GM23338 (cell line): ENCODE measurements around the gene PARVB. TPM values are rescaled to one million over a fixed set of nuclear protein-coding genes. Genes with fewer than 3 reads are reported as not detected.

Source experiments
- ATAC-seq: fragments of 200-7000 bp; cut with Tn5 transposase; 3 replicates; pipeline ENCODE4 v1.9.1; 2020
- DNase-seq: peaks from one replicate; pipeline ENCODE4 v3.0.0-alpha.2; 2015; ENCODE audit warnings: low spot score
- H2AFZ ChIP-seq: fragments of 200-600 bp; sonication (generic); 2 replicates; pipeline ENCODE4 v1.8.0; 2016; ENCODE audit warnings: antibody characterized with exemption, mild to moderate bottlenecking, moderate library complexity
- H3F3A ChIP-seq: fragments of 200-600 bp; sonication (generic); replicated peaks from 2 replicates; pipeline ENCODE4 v1.8.0; 2017; ENCODE audit warnings: antibody characterized with exemption, mixed run types, low read depth
- H3K27ac ChIP-seq: fragments of 200-600 bp; sonication (generic); 2 replicates; pipeline ENCODE4 v1.6.1; 2016; ENCODE audit warnings: low read depth
- H3K27me3 ChIP-seq: fragments of 200-600 bp; sonication (generic); 2 replicates; pipeline ENCODE4 v1.8.0; 2016; ENCODE audit warnings: mild to moderate bottlenecking, mixed run types, moderate library complexity; ENCODE audit not compliant: insufficient read depth
- H3K36me3 ChIP-seq: fragments of 200-600 bp; sonication (generic); 2 replicates; pipeline ENCODE4 v1.8.0; 2016; ENCODE audit warnings: mild to moderate bottlenecking; ENCODE audit not compliant: insufficient read depth
- H3K4me1 ChIP-seq: fragments of 200-600 bp; sonication (generic); 2 replicates; pipeline ENCODE4 v1.8.0; 2016; ENCODE audit warnings: mild to moderate bottlenecking, moderate library complexity; ENCODE audit not compliant: insufficient read depth
- H3K4me2 ChIP-seq: fragments of 200-600 bp; sonication (generic); 2 replicates; pipeline ENCODE4 v1.7.1; 2017; ENCODE audit warnings: mixed run types
- H3K4me3 ChIP-seq: fragments of 200-600 bp; sonication (generic); 2 replicates; pipeline ENCODE4 v1.6.1; 2016; ENCODE audit warnings: mixed run types
- H3K79me2 ChIP-seq: fragments of 200-600 bp; sonication (generic); replicated peaks from 2 replicates; pipeline ENCODE4 v1.8.0; 2017; ENCODE audit warnings: mild to moderate bottlenecking; ENCODE audit not compliant: insufficient read depth
- H3K9me2 ChIP-seq: fragments of 200-600 bp; sonication (generic); 2 replicates; pipeline ENCODE4 v1.8.0; 2017; ENCODE audit not compliant: insufficient read depth
- H4K20me1 ChIP-seq: fragments of 200-600 bp; sonication (generic); replicated peaks from 2 replicates; pipeline ENCODE4 v1.8.0; 2017; ENCODE audit warnings: mild to moderate bottlenecking; ENCODE audit not compliant: insufficient read depth
- H3K27ac Mint-ChIP-seq: 2 replicates; pipeline ENCODE4 v1.8.0; 2020; ENCODE audit warnings: inconsistent platforms, mild to moderate bottlenecking, moderate library complexity, mixed read lengths
- H3K27me3 Mint-ChIP-seq: 3 replicates; pipeline ENCODE4 v1.8.0; 2022; ENCODE audit warnings: low read depth, mild to moderate bottlenecking, moderate library complexity, mixed read lengths, inconsistent platforms; ENCODE audit not compliant: insufficient read depth, poor library complexity
- H3K36me3 Mint-ChIP-seq: 3 replicates; pipeline ENCODE4 v1.8.0; 2021; ENCODE audit warnings: low read depth, mild to moderate bottlenecking, inconsistent platforms, moderate library complexity, mixed read lengths
- H3K4me1 Mint-ChIP-seq: 3 replicates; pipeline ENCODE4 v1.8.0; 2020; ENCODE audit warnings: mild to moderate bottlenecking, inconsistent platforms, mixed read lengths
- H3K4me3 Mint-ChIP-seq: 3 replicates; pipeline ENCODE4 v1.8.0; 2021; ENCODE audit warnings: moderate library complexity, mild to moderate bottlenecking, inconsistent platforms, mixed read lengths
- H3K9me3 Mint-ChIP-seq: 3 replicates; pipeline ENCODE4 v1.8.0; 2020; ENCODE audit warnings: moderate library complexity, mild to moderate bottlenecking, inconsistent platforms, mixed read lengths
- CREB1 ChIP-seq: fragments of 250-450 bp; sonication (Bioruptor Pico); IDR thresholded peaks from 2 replicates; pipeline ENCODE4 v1.5.0; 2020; ENCODE audit warnings: low read depth, mild to moderate bottlenecking, moderate library complexity
- EZH2 ChIP-seq: fragments of 200-600 bp; sonication (generic); IDR thresholded peaks from one replicate; pipeline ENCODE4 v1.8.0; 2017; ENCODE audit warnings: antibody characterized with exemption, mild to moderate bottlenecking, low read depth; ENCODE audit not compliant: unreplicated experiment
- EZH2phosphoT487 ChIP-seq: fragments of 200-600 bp; sonication (generic); IDR thresholded peaks from one replicate; pipeline ENCODE4 v1.8.1; 2018; ENCODE audit warnings: antibody characterized with exemption; ENCODE audit not compliant: unreplicated experiment
- NANOG ChIP-seq: IDR thresholded peaks from 2 replicates; pipeline ENCODE4 v1.6.1; 2016; ENCODE audit warnings: antibody characterized with exemption, borderline replicate concordance
- POLR2AphosphoS5 ChIP-seq: IDR thresholded peaks from 2 replicates; pipeline ENCODE4 v1.6.1; 2016; ENCODE audit warnings: antibody characterized with exemption, low read depth
- STAT1 ChIP-seq: IDR thresholded peaks from one replicate; pipeline ENCODE4 v1.6.1; 2016; ENCODE audit warnings: antibody characterized with exemption; ENCODE audit not compliant: unreplicated experiment
- ZNF114 ChIP-seq: fragments of 250-450 bp; sonication (Bioruptor Pico); IDR thresholded peaks from 2 replicates; pipeline ENCODE4 v1.5.0; 2020; ENCODE audit warnings: mild to moderate bottlenecking, moderate library complexity
- ZNF331 ChIP-seq: fragments of 250-450 bp; sonication (Bioruptor Pico); IDR thresholded peaks from 2 replicates; pipeline ENCODE4 v1.5.0; 2020; ENCODE audit warnings: low read depth, mild to moderate bottlenecking, moderate library complexity
- polyA plus RNA-seq: library from polyadenylated mRNA; unstranded; fragments of >200 nt; fragmentation: Nextera tagmentation; extraction: Ambion mirVana; gene quantifications from 2 replicates; pipeline ENCODE4 v1.2.1, GENCODE V29; 2016
- total RNA-seq: library from RNA; depleted of rRNA; stranded (reverse); fragments of >200 nt; shearing (Covaris generic); gene quantifications from 2 replicates; pipeline ENCODE4 v1.2.3, GENCODE V29; 2014
- TF ChIP-seq, protein P1 (sequence below): IDR thresholded peaks from 2 replicates; pipeline ENCODE4 v1.6.1; 2016; ENCODE audit warnings: antibody characterized with exemption
- TF ChIP-seq, protein P2 (sequence below): IDR thresholded peaks from one replicate; pipeline ENCODE4 v1.6.1; 2018; ENCODE audit warnings: antibody characterized with exemption; ENCODE audit not compliant: unreplicated experiment
- TF ChIP-seq, protein P3 (sequence below), 2 experiments: fragments of 200-600 bp in 1 of 2; sonication (generic) in 1 of 2; conservative IDR thresholded peaks; 2 replicates each; pipeline versions ENCODE4 v1.5.1 to v1.6.1; 2016 to 2017; ENCODE audit warnings: antibody characterized with exemption in 2 of 2, low read depth in 2 of 2, mild to moderate bottlenecking in 2 of 2, moderate library complexity in 1 of 2

PARVB gene
- total and polyA plus RNA-seq, 2 experiments from 2014 or later: 4.3 to 7.7 TPM

DNA sequence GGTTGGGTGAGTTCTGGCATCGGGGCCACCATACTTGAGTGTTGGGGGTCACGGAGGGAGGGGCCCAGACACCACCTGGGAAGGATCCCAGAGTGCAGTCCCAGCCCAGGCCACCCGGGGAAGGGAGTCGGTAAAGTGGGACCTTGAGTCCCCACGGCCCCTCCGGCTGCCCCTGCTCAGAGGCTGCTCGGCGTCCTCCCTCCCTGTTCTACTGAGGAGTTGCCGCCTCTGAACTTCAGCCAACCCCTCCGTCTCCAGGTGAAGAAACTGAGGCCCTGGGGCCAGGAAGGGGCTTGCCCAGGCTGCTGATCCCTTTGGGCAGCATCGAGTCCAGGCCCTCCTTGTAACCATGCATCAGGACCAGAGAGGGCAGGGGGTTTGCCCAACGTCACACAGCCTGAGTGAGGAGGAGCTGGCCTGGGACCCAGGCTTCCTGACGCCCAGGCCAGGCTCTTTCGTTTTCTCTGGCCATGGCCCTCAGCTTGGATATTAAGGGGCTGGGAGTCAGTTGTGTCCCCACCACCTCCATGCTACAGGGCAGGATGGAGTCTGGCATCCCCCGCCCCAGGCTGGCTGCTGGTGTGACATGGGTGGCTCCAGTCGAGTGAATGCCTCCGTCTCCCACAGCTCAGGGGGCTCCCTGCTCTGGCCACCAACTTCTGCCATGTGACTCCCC lies 157.9 kb downstream of the PARVB start:
- no peak overlapping the region for H3K4me2 ChIP-seq
- no peaks in the 10 kb centered on the region for H3K36me3 ChIP-seq
- H3K9me2 ChIP-seq: no peaks in the 10 kb centered on the region
- peaks cover 4% of the 10 kb centered on the region for H3K27me3 Mint-ChIP-seq
- no peak overlapping the region for H3K27ac ChIP-seq
- no peaks in the 10 kb centered on the region for H3K9me3 Mint-ChIP-seq
- TF ChIP-seq, protein P1, sequence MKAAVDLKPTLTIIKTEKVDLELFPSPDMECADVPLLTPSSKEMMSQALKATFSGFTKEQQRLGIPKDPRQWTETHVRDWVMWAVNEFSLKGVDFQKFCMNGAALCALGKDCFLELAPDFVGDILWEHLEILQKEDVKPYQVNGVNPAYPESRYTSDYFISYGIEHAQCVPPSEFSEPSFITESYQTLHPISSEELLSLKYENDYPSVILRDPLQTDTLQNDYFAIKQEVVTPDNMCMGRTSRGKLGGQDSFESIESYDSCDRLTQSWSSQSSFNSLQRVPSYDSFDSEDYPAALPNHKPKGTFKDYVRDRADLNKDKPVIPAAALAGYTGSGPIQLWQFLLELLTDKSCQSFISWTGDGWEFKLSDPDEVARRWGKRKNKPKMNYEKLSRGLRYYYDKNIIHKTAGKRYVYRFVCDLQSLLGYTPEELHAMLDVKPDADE: no peak
- no peak for TF ChIP-seq CREB1
- TF ChIP-seq ZNF114 (CRISPR knock-in tag): no peak
- TF ChIP-seq ZNF331 (CRISPR knock-in tag): no peak
- no peak for TF ChIP-seq EZH2phosphoT487
- TF ChIP-seq STAT1: no peak
- TF ChIP-seq, protein P2, sequence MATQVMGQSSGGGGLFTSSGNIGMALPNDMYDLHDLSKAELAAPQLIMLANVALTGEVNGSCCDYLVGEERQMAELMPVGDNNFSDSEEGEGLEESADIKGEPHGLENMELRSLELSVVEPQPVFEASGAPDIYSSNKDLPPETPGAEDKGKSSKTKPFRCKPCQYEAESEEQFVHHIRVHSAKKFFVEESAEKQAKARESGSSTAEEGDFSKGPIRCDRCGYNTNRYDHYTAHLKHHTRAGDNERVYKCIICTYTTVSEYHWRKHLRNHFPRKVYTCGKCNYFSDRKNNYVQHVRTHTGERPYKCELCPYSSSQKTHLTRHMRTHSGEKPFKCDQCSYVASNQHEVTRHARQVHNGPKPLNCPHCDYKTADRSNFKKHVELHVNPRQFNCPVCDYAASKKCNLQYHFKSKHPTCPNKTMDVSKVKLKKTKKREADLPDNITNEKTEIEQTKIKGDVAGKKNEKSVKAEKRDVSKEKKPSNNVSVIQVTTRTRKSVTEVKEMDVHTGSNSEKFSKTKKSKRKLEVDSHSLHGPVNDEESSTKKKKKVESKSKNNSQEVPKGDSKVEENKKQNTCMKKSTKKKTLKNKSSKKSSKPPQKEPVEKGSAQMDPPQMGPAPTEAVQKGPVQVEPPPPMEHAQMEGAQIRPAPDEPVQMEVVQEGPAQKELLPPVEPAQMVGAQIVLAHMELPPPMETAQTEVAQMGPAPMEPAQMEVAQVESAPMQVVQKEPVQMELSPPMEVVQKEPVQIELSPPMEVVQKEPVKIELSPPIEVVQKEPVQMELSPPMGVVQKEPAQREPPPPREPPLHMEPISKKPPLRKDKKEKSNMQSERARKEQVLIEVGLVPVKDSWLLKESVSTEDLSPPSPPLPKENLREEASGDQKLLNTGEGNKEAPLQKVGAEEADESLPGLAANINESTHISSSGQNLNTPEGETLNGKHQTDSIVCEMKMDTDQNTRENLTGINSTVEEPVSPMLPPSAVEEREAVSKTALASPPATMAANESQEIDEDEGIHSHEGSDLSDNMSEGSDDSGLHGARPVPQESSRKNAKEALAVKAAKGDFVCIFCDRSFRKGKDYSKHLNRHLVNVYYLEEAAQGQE: no peak
- TF ChIP-seq POLR2AphosphoS5: no peak
- no peaks in the 10 kb centered on the region for H3K27me3 ChIP-seq
- no peak overlapping the region for H3K27ac Mint-ChIP-seq
- H3K4me3 ChIP-seq: no peak overlapping the region
- H4K20me1 ChIP-seq: no peaks in the 10 kb centered on the region
- no peaks in the 10 kb centered on the region for H3F3A ChIP-seq
- H3K4me3 Mint-ChIP-seq: no peak overlapping the region
- H3K4me1 Mint-ChIP-seq: peaks cover 20% of the 10 kb centered on the region
- no peaks in the 10 kb centered on the region for H3K79me2 ChIP-seq
- no peaks in the 10 kb centered on the region; the same call in 2 of the 3 replicates for H3K36me3 Mint-ChIP-seq
- peak overlapping the region; percentile 56; the same call in 1 of the 2 replicates for H2AFZ ChIP-seq
- 0 out of 2 replicates have a peak, but pooled peaks cover 4% of the 10 kb centered on the region for H3K4me1 ChIP-seq
- DNase-seq: no peak
- peak; percentile 42 for ATAC-seq

- H3F3A ChIP-seq: no peaks in the 10 kb centered on the region
- no peak overlapping the region for H3K27ac ChIP-seq
- no peak overlapping the region for H3K4me3 Mint-ChIP-seq
- no peaks in the 10 kb centered on the region for H3K27me3 ChIP-seq
- H3K9me2 ChIP-seq: no peaks in the 10 kb centered on the region
- ATAC-seq (no peak), DNase-seq (no peak)
- H3K9me3 Mint-ChIP-seq: no peaks in the 10 kb centered on the region
- H3K4me2 ChIP-seq: no peak overlapping the region
- no peak overlapping the region for H3K4me3 ChIP-seq
- 0 out of 2 replicates have a peak, but pooled peaks cover 4% of the 10 kb centered on the region for H3K4me1 ChIP-seq
- no peaks in the 10 kb centered on the region for H3K79me2 ChIP-seq
- no peaks in the 10 kb centered on the region for H3K36me3 ChIP-seq
- no peak overlapping the region for H3K27ac Mint-ChIP-seq
- H3K27me3 Mint-ChIP-seq: peaks cover 7% of the 10 kb centered on the region
- H3K36me3 Mint-ChIP-seq: no peaks in the 10 kb centered on the region; the same call in 2 of the 3 replicates
- peak overlapping the region; percentile 23; the same call in 1 of the 2 replicates for H2AFZ ChIP-seq
- H4K20me1 ChIP-seq: no peaks in the 10 kb centered on the region
- H3K4me1 Mint-ChIP-seq: peaks cover 20% of the 10 kb centered on the region
- TF ChIP-seq, protein P1: no peak
- TF ChIP-seq ZNF331 (CRISPR knock-in tag) (no peak), EZH2 (no peak), STAT1 (no peak), NANOG (no peak), ZNF114 (CRISPR knock-in tag) (no peak)
- TF ChIP-seq, protein P3, sequence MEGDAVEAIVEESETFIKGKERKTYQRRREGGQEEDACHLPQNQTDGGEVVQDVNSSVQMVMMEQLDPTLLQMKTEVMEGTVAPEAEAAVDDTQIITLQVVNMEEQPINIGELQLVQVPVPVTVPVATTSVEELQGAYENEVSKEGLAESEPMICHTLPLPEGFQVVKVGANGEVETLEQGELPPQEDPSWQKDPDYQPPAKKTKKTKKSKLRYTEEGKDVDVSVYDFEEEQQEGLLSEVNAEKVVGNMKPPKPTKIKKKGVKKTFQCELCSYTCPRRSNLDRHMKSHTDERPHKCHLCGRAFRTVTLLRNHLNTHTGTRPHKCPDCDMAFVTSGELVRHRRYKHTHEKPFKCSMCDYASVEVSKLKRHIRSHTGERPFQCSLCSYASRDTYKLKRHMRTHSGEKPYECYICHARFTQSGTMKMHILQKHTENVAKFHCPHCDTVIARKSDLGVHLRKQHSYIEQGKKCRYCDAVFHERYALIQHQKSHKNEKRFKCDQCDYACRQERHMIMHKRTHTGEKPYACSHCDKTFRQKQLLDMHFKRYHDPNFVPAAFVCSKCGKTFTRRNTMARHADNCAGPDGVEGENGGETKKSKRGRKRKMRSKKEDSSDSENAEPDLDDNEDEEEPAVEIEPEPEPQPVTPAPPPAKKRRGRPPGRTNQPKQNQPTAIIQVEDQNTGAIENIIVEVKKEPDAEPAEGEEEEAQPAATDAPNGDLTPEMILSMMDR (conservative IDR thresholded peaks at IDR 0.05; ENCODE audit: low read depth in 2 of 2): no peak
- TF ChIP-seq, protein P2: no peak
These were observed 158.6 kb downstream of the PARVB start for GRCh38 chr22:44182588-44183286.
